GM18907 (cell line): ENCODE results near the gene ASXL3.
A peak's percentile ranks its signal among the peaks of the same experiment; 100 is the strongest.

Source experiments
- ATAC-seq: cut with Tn5 transposase; IDR thresholded peaks from one replicate; pipeline ENCODE4 v1.9.1; 2021; ENCODE audit warnings: mild to moderate bottlenecking, moderate library complexity; ENCODE audit not compliant: unreplicated experiment

The ASXL3 gene

DNA sequence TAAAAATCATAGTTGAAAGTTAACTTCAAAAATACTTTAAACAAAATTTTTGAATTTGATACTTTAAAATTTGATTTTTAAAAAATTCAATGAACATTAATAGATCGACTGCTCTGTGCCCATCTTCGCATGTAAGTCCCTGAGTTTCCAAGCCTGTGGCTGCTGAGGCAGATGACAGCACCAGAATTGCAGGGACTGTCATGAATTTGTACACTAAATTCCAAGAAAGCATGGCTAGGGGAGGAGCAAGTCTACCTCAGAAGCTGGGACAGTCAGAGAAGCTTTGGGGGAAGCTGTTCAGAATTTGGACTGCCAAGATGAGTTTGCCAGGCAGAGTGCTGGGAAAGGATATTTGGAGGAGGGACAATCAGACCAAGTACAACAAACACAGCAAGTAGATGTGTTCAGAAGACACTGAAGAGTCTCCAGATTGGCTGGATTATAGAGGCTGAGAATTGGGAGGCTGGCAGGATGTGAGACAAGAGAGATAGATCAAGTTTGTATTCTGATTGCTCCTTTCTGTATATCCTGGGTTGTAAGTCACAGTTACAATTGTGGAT is 79.0 kb downstream of the ASXL3 start:
- no peak for ATAC-seq

GRCh38 chr18:33660696-33661310 is 82.8 kb downstream of the ASXL3 start:
- ATAC-seq: no peak

GRCh38 chr18:33664241-33664874 is 86.3 kb downstream of the ASXL3 start:
- ATAC-seq: no peak

DNA sequence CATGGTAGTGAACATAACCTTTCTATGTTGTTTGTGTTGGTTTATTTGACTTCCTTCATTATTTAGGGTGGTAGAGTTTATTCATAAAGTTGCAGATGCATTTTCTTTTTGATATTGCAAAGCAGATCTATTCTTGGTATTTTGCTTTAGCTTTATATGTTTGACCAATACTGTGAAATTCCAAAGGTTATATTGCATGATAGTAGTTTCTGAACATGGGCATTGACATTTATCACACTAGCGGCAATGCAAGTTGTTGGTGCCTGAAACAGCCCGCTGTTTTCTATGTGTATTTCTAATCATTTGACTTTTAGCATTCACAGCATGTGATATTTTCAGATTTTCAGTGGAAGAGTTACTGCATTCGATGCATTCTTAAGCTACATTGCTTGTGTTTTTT is 87.2 kb downstream of the ASXL3 start:
- no peak for ATAC-seq

DNA sequence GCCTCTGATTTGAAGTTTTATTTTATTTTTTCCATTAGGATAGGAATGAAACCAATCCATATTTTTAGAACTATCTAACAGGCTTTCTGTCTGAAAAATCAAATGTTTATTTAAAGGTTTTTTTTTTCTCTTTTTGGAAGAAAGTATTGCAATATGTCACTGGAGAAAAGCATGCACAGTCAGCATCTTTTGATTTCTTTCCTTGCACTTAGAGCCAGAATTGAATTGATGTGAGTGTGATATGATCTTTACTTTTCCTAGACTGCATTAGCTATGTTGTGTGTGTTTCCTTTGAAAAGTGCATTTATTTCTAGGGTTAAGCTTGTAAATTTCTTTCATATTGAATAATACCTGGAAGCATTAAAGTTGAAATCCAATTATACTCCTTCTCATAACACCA is 87.6 kb downstream of the ASXL3 start:
- no peak for ATAC-seq

- no peak for ATAC-seq
Observed at GRCh38 chr18:33666915-33667314, 88.9 kb downstream of the ASXL3 start.

- ATAC-seq: no peak
Observed at GRCh38 chr18:33669589-33669988, 91.6 kb downstream of the ASXL3 start.

GRCh38 chr18:33670029-33670428 is 92.0 kb downstream of the ASXL3 start:
- no peak for ATAC-seq

- no peak for ATAC-seq
Observed at GRCh38 chr18:33673689-33674088, 95.7 kb downstream of the ASXL3 start.

- ATAC-seq: no peak
Observed at GRCh38 chr18:33676593-33676992, 98.6 kb downstream of the ASXL3 start.

DNA sequence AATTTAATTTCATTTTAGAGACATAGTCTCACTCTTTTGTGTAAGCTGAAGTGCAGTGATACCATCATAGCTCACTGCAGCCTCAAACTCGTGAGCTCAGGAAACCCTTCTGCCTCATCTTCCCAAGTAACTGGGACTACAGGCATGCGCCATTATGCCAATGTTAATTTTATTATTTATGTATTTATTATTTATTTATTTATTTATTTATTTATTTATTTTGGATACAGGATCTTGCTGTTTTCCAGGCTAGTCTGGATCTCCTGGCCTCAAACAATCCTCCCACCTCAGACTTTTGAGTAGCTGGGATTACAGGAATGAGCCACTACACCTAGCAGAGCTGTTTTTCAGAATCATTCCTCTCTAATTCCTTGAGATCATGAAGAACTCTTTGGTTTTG is 99.9 kb downstream of the ASXL3 start:
- ATAC-seq: no peak

DNA sequence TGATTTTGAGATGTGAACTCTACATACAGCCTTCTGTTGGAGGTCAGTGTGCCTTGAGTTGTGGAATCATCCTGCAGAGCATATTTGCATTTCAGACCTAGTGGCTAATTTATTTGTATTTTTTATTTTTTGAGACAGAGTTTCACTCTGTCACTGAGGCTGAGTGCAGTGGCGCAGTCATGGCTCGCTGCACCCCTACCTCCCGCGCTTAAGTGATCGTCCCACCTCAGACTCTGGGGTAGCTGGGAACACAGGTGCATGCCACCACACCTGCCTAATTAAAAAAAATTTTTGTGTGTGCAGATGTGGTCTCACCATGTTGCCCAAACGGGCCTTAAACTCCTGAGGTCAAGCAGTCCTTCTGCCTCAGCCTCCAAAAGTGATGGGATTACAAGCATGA is 104.4 kb downstream of the ASXL3 start:
- no peak for ATAC-seq

DNA sequence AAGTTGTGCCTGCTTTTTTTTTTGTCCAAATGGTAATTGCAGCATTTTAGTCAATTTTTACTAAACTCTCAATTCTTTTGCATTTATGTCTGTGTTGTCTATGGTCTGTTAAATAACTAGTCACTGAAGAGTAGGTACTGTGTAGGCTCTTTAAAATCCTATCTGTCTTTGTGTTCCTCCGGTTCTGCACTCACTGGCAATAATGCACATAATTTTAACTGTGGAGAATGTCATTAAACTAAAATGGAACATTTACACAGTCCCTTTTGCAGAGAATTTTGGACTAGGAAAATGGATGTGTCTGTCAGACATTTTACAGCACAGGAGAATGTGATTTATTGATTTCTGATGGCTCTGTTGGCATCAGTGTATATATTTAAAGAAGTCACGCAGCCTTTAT is 116.6 kb downstream of the ASXL3 start:
- no peak for ATAC-seq

DNA sequence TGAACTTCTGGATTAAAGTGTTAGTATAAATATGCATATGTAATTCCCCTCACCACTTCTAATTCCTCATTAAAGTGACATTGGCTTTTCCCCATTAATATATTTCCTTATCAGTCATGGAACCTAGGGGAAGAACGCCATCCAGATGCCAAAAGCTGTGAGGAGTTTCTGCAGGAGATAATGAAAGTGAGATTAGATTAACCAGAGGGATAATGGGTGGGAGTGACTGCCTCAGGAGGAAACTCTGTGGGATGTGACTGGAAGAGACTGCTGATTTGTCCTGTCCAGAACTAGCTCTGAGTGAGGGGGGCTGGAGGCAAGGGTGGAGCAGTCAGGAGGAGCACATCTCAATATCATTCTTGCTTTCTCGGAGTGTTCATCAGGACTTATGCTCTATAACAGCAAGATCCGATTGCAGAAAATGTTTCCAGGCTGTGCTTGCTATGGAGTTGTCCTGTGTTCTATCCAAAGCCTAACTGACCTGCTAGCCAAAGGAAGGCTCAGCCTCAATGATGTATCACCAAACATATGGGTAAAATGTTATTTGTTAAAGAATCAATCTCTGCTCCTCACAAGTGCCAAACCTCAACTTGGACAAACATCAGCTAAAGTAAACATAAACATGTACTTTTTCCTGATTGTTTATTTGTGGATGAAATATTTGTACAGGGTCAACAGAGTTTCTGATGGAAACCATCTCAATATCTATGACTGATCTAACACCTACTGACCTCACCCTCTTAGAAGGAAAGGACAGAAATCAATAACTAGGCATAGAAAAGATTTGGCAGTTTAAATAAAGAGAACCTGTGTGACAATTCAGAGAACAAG is 118.5 kb downstream of the ASXL3 start:
- ATAC-seq: no peak

- no peak for ATAC-seq
Observed at GRCh38 chr18:33697498-33697897, 119.5 kb downstream of the ASXL3 start.

GRCh38 chr18:33699372-33699771 is 121.4 kb downstream of the ASXL3 start:
- no peak for ATAC-seq

DNA sequence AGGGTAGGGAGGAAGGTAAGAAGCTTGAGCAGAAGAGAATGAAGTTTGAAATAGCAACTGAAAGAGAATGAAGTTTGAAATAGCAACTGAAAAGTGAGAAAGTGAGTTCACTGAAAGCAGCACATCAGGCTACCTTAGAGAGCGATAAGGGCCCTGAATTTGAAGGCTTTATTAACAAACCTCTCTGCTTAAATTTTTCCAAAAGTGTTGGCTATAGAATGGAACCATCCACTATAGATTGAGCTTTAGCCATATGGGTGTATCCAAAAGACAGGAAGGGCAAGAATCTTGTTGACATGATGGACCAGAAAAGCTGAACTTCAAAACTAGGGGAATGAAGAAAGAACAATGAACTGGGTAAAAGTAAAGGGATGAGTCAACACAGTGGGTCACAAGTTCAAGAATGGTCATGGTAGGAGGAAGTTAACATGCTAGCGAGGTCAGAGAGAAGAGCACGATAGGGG is 122.5 kb downstream of the ASXL3 start:
- peak; percentile 84 for ATAC-seq

DNA sequence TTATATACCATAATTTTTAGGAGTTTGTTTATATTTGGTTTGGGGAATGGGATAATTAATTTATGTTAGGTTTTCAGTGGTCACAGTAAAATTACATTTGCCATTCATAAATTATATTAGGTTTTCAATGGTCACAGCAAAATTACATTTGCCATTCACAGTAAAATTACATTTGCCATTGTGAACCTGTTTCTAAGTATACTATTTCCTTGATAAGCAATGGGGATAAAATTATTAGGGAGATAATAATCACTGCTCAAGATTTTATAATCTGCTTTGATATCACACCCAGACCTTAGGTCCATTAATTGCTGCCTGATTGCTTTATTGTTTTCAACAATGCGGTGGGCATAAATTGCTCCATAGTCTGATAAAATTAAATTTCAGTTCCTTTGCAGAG is 124.6 kb downstream of the ASXL3 start:
- no peak for ATAC-seq

GRCh38 chr18:33706391-33706790 is 128.4 kb downstream of the ASXL3 start:
- no peak for ATAC-seq

GRCh38 chr18:33708876-33709275 is 130.9 kb downstream of the ASXL3 start:
- ATAC-seq: no peak

GRCh38 chr18:33710269-33710668 is 132.2 kb downstream of the ASXL3 start:
- ATAC-seq: no peak

DNA sequence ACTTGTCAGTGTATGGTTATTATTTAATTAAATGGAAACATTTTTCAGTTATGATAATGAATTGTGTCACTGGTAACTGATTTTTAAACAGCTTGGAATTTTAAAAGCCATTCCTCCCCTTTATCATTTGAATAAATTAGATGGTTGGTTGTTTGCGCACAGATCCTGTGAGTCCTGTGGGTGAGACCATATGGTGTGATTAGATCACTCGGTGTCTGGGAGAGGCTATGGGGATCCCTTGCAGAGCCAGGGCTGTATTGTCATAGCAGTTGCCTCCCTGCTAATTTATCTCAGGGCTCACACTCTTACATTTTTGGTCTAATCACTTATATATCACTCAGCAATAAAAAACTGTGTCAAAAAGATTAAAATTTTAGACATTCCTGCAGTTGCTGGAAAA is 133.5 kb downstream of the ASXL3 start:
- ATAC-seq: no peak
